Stimulated activated memory B cell treated with anti-CD40 and anti-IgM and Interleukin-4, amounts not matched to agents 10 μg/mL and 1 μg/mL and 100 μg/mL, for 72 hours (primary cell): Measurements from ENCODE around the gene LGSN.
A peak's percentile ranks its signal among the peaks of the same experiment; 100 is the strongest.
"Not testable (repeated sequence)": the region's sequence is repeated elsewhere in the genome, so short reads cannot be mapped to it uniquely, and the experiment has no call there.

Source experiments
- ATAC-seq: fragments of 150-1000 bp; cut with Tn5 transposase; 2 replicates; pipeline ENCODE4 v1.10.0; 2021
- H3K27ac Mint-ChIP-seq: one replicate; pipeline ENCODE4 v1.8.0; 2022; ENCODE audit warnings: mild to moderate bottlenecking, mixed read lengths
- H3K27me3 Mint-ChIP-seq: one replicate; pipeline ENCODE4 v1.8.0; 2022; ENCODE audit warnings: mixed read lengths
- H3K36me3 Mint-ChIP-seq: one replicate; pipeline ENCODE4 v1.8.0; 2022; ENCODE audit warnings: mixed read lengths
- H3K4me1 Mint-ChIP-seq: one replicate; pipeline ENCODE4 v1.8.0; 2022; ENCODE audit warnings: mixed read lengths
- H3K4me3 Mint-ChIP-seq: one replicate; pipeline ENCODE4 v1.8.0; 2022; ENCODE audit warnings: mild to moderate bottlenecking, moderate library complexity, mixed read lengths
- H3K9me3 Mint-ChIP-seq: one replicate; pipeline ENCODE4 v1.8.0; 2022; ENCODE audit warnings: mixed read lengths

LGSN gene

GRCh38 chr6:63326630-63327029 is 6.8 kb upstream of the LGSN start:
- H3K36me3 Mint-ChIP-seq, H3K4me3 Mint-ChIP-seq, ATAC-seq, H3K27ac Mint-ChIP-seq, H3K4me1 Mint-ChIP-seq: not testable (repeated sequence)
- H3K27me3 Mint-ChIP-seq, result peaks cover 26% of the 10 kb centered on the region
- peaks cover 12% of the 10 kb centered on the region for H3K9me3 Mint-ChIP-seq

- H3K27ac Mint-ChIP-seq, result no peak overlapping the region
- ATAC-seq, result no peak
- no peaks in the 10 kb centered on the region for H3K4me1 Mint-ChIP-seq
- H3K9me3 Mint-ChIP-seq, result peaks cover 12% of the 10 kb centered on the region
- H3K4me3 Mint-ChIP-seq, result no peak overlapping the region
- peaks cover 25% of the 10 kb centered on the region for H3K27me3 Mint-ChIP-seq
- H3K36me3 Mint-ChIP-seq, result no peaks in the 10 kb centered on the region
Measured at GRCh38 chr6:63322981-63323380, 3.2 kb upstream of the LGSN start.

- Mint-ChIP-seq H3K4me1 (no peaks in the 10 kb centered on the region), H3K9me3 (peaks cover 5% of the 10 kb centered on the region), H3K27ac (no peak overlapping the region), H3K36me3 (no peaks in the 10 kb centered on the region), H3K27me3 (peaks cover 25% of the 10 kb centered on the region), H3K4me3 (no peak overlapping the region)
- no peak for ATAC-seq
Measured at GRCh38 chr6:63321821-63322220, 2.0 kb upstream of the LGSN start.

DNA sequence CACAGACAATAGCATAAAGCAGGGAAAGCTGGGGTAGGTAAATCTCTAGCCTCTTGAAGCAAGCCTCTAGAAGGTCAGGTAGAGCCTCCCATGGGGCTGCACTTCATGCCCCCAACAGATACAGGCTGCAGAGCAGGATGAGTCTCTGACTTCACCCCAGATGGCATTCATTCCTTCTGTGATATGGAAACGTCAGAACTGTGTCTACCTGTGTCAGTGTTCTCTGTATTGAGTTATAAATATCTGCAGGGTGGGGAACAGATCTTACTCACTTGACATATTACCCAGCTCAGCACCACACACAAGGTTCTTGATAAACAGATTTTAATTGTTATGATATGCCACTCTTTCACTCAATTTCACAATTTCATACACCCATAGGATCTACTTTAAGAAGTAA is 2.1 kb downstream of the LGSN start:
- Mint-ChIP-seq H3K36me3 (no peaks in the 10 kb centered on the region), H3K4me3 (no peak overlapping the region), H3K4me1 (no peaks in the 10 kb centered on the region), H3K27ac (no peak overlapping the region), H3K27me3 (peaks cover 30% of the 10 kb centered on the region), H3K9me3 (no peaks in the 10 kb centered on the region)
- no peak for ATAC-seq

GRCh38 chr6:63316113-63316512 is 3.7 kb downstream of the LGSN start:
- no peak for ATAC-seq
- H3K36me3 Mint-ChIP-seq, result no peaks in the 10 kb centered on the region

GRCh38 chr6:63313111-63313510 is 6.7 kb downstream of the LGSN start:
- Mint-ChIP-seq H3K27me3 (peaks cover 15% of the 10 kb centered on the region), H3K4me1 (no peaks in the 10 kb centered on the region), H3K4me3 (no peak overlapping the region), H3K27ac (no peak overlapping the region), H3K9me3 (no peaks in the 10 kb centered on the region), H3K36me3 (no peaks in the 10 kb centered on the region)
- no peak for ATAC-seq

More at GRCh38 chr6:63316113-63316512, 3.7 kb downstream of the LGSN start:
- Mint-ChIP-seq H3K27ac (no peak overlapping the region), H3K4me3 (no peak overlapping the region), H3K27me3 (peaks cover 17% of the 10 kb centered on the region), H3K4me1 (no peaks in the 10 kb centered on the region), H3K9me3 (no peaks in the 10 kb centered on the region)

- Mint-ChIP-seq H3K36me3 (no peaks in the 10 kb centered on the region), H3K27ac (no peak overlapping the region), H3K27me3 (no peaks in the 10 kb centered on the region), H3K9me3 (no peaks in the 10 kb centered on the region), H3K4me3 (no peak overlapping the region), H3K4me1 (no peaks in the 10 kb centered on the region)
- ATAC-seq, result peak; percentile 73
Measured at GRCh38 chr6:63307581-63308246, 12.1 kb downstream of the LGSN start.

DNA sequence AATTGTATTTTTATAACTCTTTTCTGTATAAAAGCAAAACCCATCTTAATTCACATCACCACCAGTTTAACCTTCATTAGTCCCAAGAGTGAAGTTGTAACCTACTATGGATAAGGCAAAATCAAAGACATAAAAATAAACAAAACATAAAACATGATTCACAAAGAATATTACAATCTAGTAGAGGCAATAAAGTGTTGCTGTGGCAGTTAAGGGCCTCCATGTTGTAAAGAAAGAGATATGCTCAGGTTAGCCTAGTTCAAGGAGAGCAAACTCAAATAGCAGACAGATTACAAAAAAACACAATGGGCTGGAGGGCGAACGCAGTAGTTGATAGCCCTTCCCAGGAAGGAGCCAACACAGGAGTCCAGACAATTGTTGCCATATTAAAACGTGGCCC is 13.4 kb downstream of the LGSN start:
- Mint-ChIP-seq H3K4me3 (no peak overlapping the region), H3K9me3 (no peaks in the 10 kb centered on the region), H3K27me3 (no peaks in the 10 kb centered on the region), H3K36me3 (no peaks in the 10 kb centered on the region), H3K27ac (no peak overlapping the region), H3K4me1 (no peaks in the 10 kb centered on the region)
- no peak for ATAC-seq

GRCh38 chr6:63305277-63305676 is 14.5 kb downstream of the LGSN start:
- Mint-ChIP-seq H3K4me3 (no peak overlapping the region), H3K36me3 (no peaks in the 10 kb centered on the region), H3K27ac (no peak overlapping the region), H3K9me3 (no peaks in the 10 kb centered on the region), H3K4me1 (no peaks in the 10 kb centered on the region), H3K27me3 (no peaks in the 10 kb centered on the region)
- ATAC-seq, result no peak

- Mint-ChIP-seq H3K4me1 (no peaks in the 10 kb centered on the region), H3K27ac (no peak overlapping the region), H3K9me3 (no peaks in the 10 kb centered on the region), H3K4me3 (no peak overlapping the region), H3K36me3 (no peaks in the 10 kb centered on the region), H3K27me3 (no peaks in the 10 kb centered on the region)
- ATAC-seq, result no peak
Measured at GRCh38 chr6:63303476-63303875, 16.3 kb downstream of the LGSN start.

DNA sequence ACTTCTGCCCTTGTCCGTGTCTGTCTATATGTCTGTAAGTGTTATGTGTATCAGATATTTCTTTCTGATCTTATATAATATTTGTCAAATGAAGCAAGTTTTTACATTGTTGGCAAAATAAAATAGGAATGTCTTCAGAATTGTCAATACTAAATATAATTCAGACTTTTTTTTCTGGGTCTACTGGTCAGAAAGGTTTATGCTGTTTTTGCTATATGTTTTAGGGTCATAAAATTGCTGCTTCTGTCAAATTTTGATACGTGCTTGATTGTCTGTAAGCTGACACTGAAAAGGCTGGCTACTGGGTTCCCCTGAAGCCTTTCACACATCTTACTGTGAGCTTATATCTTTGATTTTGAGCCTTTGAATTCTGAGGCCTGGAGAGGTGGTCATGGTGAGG is 20.1 kb downstream of the LGSN start:
- Mint-ChIP-seq H3K4me3 (no peak overlapping the region), H3K27ac (no peak overlapping the region), H3K9me3 (no peaks in the 10 kb centered on the region), H3K27me3 (no peaks in the 10 kb centered on the region), H3K4me1 (no peaks in the 10 kb centered on the region), H3K36me3 (no peaks in the 10 kb centered on the region)
- no peak for ATAC-seq

DNA sequence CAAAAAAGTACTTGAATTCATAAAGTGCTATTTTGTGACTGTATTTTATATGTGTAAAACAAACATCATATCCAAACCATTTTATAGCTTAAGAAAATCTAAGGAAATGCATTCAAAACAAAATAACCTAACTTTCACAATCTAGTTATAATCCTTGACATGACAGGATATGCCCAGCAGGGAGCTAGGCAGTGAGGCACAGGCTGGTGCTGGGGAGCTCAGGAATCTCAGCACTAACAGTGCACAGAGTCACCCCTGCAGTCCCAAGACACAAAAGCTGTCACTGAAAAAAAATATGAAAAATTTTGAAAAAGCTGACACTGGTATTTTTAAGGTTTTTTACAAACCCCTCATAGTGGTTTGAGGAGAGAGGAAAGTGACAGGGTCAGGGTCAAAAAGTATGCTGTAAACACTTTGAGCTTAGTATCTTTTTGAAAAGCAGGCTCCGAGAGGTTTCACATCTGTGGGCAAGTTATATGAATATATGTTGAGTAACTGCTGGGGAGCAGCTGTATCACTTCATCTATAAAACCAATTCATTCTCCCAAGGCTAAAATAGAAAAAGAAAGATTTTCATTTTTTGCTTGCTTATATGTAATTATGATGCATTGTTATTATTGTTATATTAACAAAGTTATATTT is 24.1 kb downstream of the LGSN start:
- no peak overlapping the region for H3K27ac Mint-ChIP-seq
- no peak for ATAC-seq

GRCh38 chr6:63290492-63291058 is 29.2 kb downstream of the LGSN start:
- Mint-ChIP-seq H3K36me3 (no peaks in the 10 kb centered on the region), H3K27ac (no peak overlapping the region), H3K27me3 (peaks cover 2% of the 10 kb centered on the region), H3K4me1 (no peaks in the 10 kb centered on the region), H3K4me3 (no peak overlapping the region), H3K9me3 (no peaks in the 10 kb centered on the region)
- no peak for ATAC-seq

More for the DNA sequence above, 24.1 kb downstream of the LGSN start:
- no peak overlapping the region for H3K4me3 Mint-ChIP-seq
- H3K9me3 Mint-ChIP-seq, result no peaks in the 10 kb centered on the region
- no peaks in the 10 kb centered on the region for H3K27me3 Mint-ChIP-seq
- H3K4me1 Mint-ChIP-seq, result no peaks in the 10 kb centered on the region
- H3K36me3 Mint-ChIP-seq, result no peaks in the 10 kb centered on the region

DNA sequence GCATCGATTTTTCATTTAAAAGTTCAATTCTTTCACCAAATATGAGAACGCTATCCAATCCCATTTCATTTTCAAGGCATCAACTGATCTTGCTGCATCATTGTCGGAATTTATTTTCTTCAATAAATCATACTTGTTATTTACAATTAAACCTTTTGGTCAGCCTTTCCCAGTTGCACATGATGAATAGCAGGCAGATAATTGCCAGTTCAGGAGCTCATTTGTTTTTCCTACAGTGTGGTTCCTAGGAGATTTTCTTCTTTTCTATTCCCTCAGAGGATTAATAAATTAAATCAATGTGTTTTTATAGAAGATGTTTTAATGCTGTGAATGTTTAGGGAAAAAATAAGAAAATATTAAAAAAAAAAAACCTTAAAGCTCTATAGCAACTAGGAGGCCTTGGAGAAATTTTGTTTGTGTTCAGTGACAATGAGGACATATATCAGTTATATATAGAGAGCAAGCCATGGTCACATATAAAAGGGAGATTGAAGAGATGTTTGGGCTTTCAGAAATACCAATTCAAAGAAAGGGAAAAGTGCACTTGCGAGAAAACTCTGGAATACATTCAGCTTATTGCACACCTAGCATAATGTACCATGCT is 30.4 kb downstream of the LGSN start:
- Mint-ChIP-seq H3K4me3 (no peak overlapping the region), H3K27ac (no peak overlapping the region), H3K9me3 (no peaks in the 10 kb centered on the region), H3K27me3 (peaks cover 11% of the 10 kb centered on the region), H3K36me3 (no peaks in the 10 kb centered on the region), H3K4me1 (no peaks in the 10 kb centered on the region)
- no peak for ATAC-seq

- no peaks in the 10 kb centered on the region for H3K4me1 Mint-ChIP-seq
- no peak overlapping the region for H3K27ac Mint-ChIP-seq
- no peaks in the 10 kb centered on the region for H3K36me3 Mint-ChIP-seq
- peaks cover 3% of the 10 kb centered on the region for H3K9me3 Mint-ChIP-seq
- no peak overlapping the region for H3K4me3 Mint-ChIP-seq
- H3K27me3 Mint-ChIP-seq, result peaks cover 22% of the 10 kb centered on the region
- ATAC-seq, result no peak
Measured at GRCh38 chr6:63280639-63281180, 39.1 kb downstream of the LGSN start.
